GM06990 (cell line): ENCODE results near the gene ZMYND10.
"Not testable (repeated sequence)": the region's sequence is repeated elsewhere in the genome, so short reads cannot be mapped to it uniquely, and the experiment has no call there.

Source experiments
- DNase-seq: peaks from one replicate; pipeline ENCODE4 v3.0.0-alpha.2; 2011; ENCODE audit not compliant: insufficient read length; ENCODE audit errors: extremely low read depth
- H3K27me3 ChIP-seq: replicated peaks from 2 replicates; pipeline ENCODE4 v1.6.0; 2011; ENCODE audit warnings: low read length; ENCODE audit not compliant: control insufficient read depth, insufficient read depth
- H3K36me3 ChIP-seq: 2 replicates; pipeline ENCODE4 v1.5.1; 2011; ENCODE audit warnings: low read length; ENCODE audit not compliant: control insufficient read depth, insufficient read depth
- H3K4me3 ChIP-seq: replicated peaks from 2 replicates; pipeline ENCODE4 v1.5.1; 2011; ENCODE audit warnings: low read depth, mild to moderate bottlenecking, control low read depth, low read length
- TF ChIP-seq, protein P1 (sequence below): IDR thresholded peaks from 2 replicates; pipeline ENCODE4 v1.5.1; 2011; ENCODE audit warnings: low read length, control low read depth, mild to moderate bottlenecking, inconsistent platforms; ENCODE audit not compliant: insufficient read depth, poor library complexity, severe bottlenecking

The ZMYND10 gene

DNA sequence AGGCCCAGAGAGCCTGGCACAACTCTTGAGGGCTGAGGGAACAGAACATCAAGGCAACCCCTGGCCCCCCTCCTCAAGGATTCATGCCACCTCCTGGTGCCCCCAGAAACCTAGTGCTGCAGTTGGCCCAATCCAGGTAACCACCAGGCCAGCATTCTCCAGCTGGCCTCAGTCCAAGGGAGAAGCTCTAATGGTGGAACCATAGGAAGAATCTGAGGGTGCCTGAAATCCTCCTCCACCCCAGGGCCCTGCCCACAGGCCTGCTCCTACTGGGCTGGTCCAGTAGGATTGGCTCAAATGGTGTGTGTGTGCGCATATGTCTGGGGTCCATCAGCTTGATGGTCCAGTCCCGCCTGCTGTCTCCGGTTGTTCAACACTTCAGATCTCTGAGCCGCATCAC, 30.7 kb downstream of the ZMYND10 start:
- TF ChIP-seq, protein P1, sequence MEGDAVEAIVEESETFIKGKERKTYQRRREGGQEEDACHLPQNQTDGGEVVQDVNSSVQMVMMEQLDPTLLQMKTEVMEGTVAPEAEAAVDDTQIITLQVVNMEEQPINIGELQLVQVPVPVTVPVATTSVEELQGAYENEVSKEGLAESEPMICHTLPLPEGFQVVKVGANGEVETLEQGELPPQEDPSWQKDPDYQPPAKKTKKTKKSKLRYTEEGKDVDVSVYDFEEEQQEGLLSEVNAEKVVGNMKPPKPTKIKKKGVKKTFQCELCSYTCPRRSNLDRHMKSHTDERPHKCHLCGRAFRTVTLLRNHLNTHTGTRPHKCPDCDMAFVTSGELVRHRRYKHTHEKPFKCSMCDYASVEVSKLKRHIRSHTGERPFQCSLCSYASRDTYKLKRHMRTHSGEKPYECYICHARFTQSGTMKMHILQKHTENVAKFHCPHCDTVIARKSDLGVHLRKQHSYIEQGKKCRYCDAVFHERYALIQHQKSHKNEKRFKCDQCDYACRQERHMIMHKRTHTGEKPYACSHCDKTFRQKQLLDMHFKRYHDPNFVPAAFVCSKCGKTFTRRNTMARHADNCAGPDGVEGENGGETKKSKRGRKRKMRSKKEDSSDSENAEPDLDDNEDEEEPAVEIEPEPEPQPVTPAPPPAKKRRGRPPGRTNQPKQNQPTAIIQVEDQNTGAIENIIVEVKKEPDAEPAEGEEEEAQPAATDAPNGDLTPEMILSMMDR, result no peak
- DNase-seq, result no peak
- H3K36me3 ChIP-seq, result peaks cover 5% of the 10 kb centered on the region
- H3K27me3 ChIP-seq, result no peaks in the 10 kb centered on the region
- no peak overlapping the region for H3K4me3 ChIP-seq

DNA sequence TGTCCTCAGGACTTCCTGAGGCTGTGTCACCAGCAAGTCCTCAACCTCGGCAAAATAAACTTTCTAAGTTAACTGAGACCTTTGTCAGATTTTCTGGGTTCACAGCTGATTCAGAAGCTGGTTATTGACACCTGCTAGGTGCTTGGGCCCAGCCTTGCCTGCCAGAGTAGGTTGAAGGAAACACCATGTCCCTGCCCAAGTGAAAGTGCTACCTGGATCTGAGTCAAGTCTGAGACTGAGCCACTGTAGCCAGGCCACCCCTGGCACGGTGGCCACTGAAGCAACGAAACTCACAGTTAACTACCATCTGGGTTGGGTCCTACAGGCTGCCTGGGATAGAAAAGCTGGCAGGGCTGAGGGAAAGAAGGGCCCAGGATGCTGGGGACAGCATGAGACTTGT, 31.2 kb downstream of the ZMYND10 start:
- TF ChIP-seq, protein P1, result no peak
- H3K4me3 ChIP-seq, result no peak overlapping the region
- H3K27me3 ChIP-seq, result no peaks in the 10 kb centered on the region
- peaks cover 5% of the 10 kb centered on the region for H3K36me3 ChIP-seq
- DNase-seq, result no peak

DNA sequence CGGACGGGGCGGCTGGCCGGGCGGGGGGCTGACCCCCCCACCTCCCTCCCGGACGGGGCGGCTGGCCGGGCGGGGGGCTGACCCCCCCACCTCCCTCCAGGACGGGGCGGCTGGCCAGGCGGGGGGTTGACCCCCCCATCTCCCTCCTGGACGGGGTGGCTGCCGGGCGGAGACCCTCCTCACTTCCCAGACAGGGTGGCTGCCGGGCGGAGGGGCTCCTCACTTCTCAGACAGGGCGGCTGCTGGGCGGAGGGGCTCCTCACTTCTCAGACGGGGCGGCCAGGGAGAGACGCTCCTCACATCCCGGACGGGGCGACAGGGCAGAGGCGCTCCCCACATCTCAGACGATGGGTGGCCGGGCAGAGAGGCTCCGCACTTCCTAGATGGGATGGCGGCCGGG, 33.5 kb downstream of the ZMYND10 start:
- not testable (repeated sequence) for H3K4me3 ChIP-seq, H3K27me3 ChIP-seq, DNase-seq, H3K36me3 ChIP-seq

DNA sequence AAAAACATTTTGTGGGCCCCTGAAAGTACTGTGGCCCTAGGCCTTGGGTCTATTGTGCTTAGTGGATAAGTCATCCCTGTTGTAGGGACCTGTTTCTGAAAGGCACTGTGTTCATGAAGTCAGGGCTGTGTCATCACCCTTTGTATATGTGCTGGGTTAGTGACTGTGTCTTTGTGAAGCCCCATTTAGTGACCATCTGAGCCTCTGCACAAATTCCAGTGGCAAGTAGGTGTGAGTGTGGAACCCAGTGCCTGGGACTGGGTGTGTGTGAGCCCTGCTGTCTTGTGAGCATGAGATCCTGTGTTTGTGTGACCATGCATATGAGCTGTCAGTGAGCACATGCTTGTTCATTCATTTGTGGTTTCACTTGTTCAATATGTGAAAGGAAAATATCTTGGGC, 40.9 kb downstream of the ZMYND10 start:
- TF ChIP-seq, protein P1, result no peak
- Histone ChIP-seq H3K36me3 (no peaks in the 10 kb centered on the region), H3K27me3 (no peaks in the 10 kb centered on the region), H3K4me3 (no peak overlapping the region)
- no peak for DNase-seq

DNA sequence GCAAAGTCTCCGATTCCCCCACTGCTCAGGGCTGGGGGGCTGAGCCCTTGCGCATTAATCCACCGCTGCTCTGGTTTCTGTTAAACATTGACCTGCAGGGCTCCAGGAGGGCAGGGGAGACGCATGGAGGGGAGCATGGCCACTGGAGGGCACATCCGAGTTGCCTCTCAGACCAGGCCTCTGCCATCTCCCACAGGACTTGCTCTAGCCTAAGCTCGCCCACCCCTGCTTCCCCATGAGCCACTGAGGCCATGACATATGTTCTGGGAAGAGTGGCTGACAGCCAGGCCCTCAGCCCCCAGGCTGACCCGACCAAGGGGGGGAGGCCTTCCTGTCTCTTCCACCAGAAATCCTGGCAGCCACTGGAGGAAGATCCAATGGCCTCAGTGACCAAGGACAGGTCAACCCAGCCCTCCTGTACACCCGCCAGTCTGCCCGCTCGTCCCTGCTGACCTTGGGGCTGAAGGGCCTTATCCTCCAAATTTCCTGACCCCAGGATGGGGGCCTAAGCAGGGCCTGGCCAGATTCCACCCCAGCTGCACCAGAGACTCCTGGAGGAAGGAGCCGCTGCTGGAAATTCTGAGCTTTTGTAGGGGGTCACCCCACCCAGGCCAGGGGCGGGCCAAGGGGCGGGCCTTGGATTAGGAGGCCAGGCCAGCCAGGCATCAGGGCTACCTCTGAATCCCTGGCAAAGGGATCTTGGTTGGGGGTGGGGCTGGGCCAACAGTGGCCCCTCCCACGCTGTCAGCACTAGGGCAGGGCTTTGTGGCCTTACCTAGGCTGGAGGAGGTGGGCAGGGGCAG, 42.3 kb downstream of the ZMYND10 start, which contains the start of gene HYAL1:
HYAL1 (minus strand) TSS at position 562 of the 803 bp plus-strand sequence. CDS start 618 bp downstream, outside the sequence.
- TF ChIP-seq, protein P1, result no peak
- DNase-seq, result no peak
- no peaks in the 10 kb centered on the region for H3K36me3 ChIP-seq
- no peaks in the 10 kb centered on the region for H3K27me3 ChIP-seq
- no peak within 1 kb of the TSS for H3K4me3 ChIP-seq

DNA sequence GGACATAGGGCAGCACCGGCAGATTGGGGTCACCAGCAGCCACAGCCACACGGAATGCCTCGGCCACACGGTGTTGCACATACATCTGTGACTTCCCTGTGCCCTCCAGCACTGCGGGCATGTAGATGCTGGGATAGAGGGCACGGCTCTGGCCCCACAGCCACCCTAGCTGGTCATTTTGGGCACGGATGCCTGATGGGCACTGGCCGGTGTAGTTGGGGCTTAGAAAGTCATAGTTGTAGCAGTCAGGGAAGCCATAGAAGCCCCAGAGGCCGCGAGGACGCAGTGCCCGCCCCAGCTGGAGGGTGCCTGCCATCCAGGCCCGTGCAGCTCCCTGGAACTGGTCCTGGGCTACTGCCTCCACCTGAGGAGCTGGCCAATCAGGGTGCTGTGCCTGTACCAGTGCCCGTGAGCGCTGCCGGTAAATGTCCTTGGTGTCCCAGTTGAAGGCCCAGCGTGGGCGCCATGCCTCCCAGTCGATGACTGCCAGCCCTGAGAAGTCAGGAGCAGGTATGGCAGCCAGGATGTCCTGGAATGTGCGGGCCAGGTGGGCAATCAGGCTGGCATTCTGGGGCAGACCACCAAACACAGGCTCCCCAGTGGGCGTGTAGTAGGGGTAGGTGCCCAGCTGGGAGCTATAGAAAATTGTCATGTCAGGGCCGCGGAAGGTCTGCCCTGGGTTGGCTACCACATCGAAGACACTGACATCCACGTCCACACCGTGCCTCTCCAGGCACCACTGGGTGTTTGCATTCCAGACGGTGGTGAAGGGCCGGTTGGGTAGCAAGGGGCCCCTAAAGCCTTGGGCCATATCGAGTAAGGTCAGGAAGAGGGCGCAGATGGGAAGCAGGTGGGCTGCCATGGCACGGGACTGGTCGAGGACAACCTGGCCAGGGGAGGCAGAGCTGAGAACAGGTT, 43.2 kb downstream of the ZMYND10 start:
- TF ChIP-seq, protein P1, result no peak
- Histone ChIP-seq H3K27me3 (no peaks in the 10 kb centered on the region), H3K36me3 (no peaks in the 10 kb centered on the region), H3K4me3 (no peak overlapping the region)
- DNase-seq, result no peak
